SK-N-SH (cell line): Measurements from ENCODE around the gene ACAT2. TPM values are rescaled to one million over a fixed set of nuclear protein-coding genes. Genes with fewer than 3 reads are reported as not detected.

Experiments used
- CTCF ChIA-PET: fragments of 300-600, 350-600 bp; formaldehyde crosslinking; extraction: SDS; loops from one replicate; lab custom pipeline; 2021; lab: Yijun Ruan, JAX
- POLR2A ChIA-PET: fragments of 350-600 bp; sonication (Branson Sonifier 250); formaldehyde crosslinking; extraction: SDS; loops from one replicate; lab custom pipeline; 2020; ENCODE audit warnings: antibody characterized with exemption, inconsistent platforms; lab: Yijun Ruan, JAX
- DNase-seq: peaks from one replicate; pipeline ENCODE4 v3.0.0; 2012
- H2AFZ ChIP-seq: fragments of 200-600 bp; sonication (generic); 2 replicates; pipeline ENCODE4 v1.8.1; 2016; ENCODE audit warnings: antibody characterized with exemption, mild to moderate bottlenecking, low read depth
- H3F3A ChIP-seq: fragments of 200-600 bp; sonication (generic); replicated peaks from 2 replicates; pipeline ENCODE3; 2016; ENCODE audit warnings: antibody characterized with exemption, mild to moderate bottlenecking; ENCODE audit not compliant: insufficient read depth
- H3K27ac ChIP-seq, 2 experiments: fragments of 200-500 bp in 1 of 2; fragments of 200-600 bp in 1 of 2; sonication (Bioruptor generic) in 1 of 2; sonication (generic), shearing (Covaris generic) in 1 of 2; 2 replicates each; pipeline versions ENCODE4 v1.5.1 to v1.6.1; 2014 to 2016; ENCODE audit warnings: low read depth in 2 of 2, inconsistent platforms in 1 of 2, low read length in 1 of 2, mild to moderate bottlenecking in 1 of 2, mixed read lengths in 1 of 2
- H3K27me3 ChIP-seq: fragments of 200-600 bp; sonication (generic), shearing (Covaris generic); 2 replicates; pipeline ENCODE4 v1.6.1; 2016; ENCODE audit warnings: mixed run types; ENCODE audit not compliant: insufficient read depth
- H3K36me3 ChIP-seq, 2 experiments: fragments of 200-500 bp in 1 of 2; fragments of 200-600 bp in 1 of 2; sonication (Bioruptor generic) in 1 of 2; sonication (generic) in 1 of 2; replicated peaks in 1 of 2; 2 replicates each; pipeline versions ENCODE3 to v1.5.1; 2014 to 2016; ENCODE audit warnings: low read length in 1 of 2, mild to moderate bottlenecking in 1 of 2; ENCODE audit not compliant: insufficient read depth in 2 of 2, control insufficient read depth in 1 of 2
- H3K4me1 ChIP-seq, 2 experiments: fragments of 200-500 bp in 1 of 2; fragments of 200-600 bp in 1 of 2; sonication (Bioruptor generic) in 1 of 2; sonication (generic), shearing (Covaris generic) in 1 of 2; 2 replicates each; pipeline versions ENCODE4 v1.5.1 to v1.6.1; 2014 to 2016; ENCODE audit warnings: low read depth in 1 of 2, low read length in 1 of 2, mixed run types in 1 of 2; ENCODE audit not compliant: insufficient read depth in 2 of 2, control insufficient read depth in 1 of 2
- H3K4me2 ChIP-seq: fragments of 200-600 bp; sonication (generic), shearing (Covaris generic); 2 replicates; pipeline ENCODE4 v1.6.1; 2017; ENCODE audit warnings: mixed run types
- H3K4me3 ChIP-seq, 2 experiments: fragments of 200-500 bp in 1 of 2; fragments of 200-600 bp in 1 of 2; sonication (Bioruptor generic) in 1 of 2; sonication (generic), shearing (Covaris generic) in 1 of 2; 2 replicates each; pipeline versions ENCODE4 v1.5.1 to v1.8.1; 2014 to 2016; ENCODE audit warnings: low read depth in 2 of 2, inconsistent platforms in 1 of 2, low read length in 1 of 2, mild to moderate bottlenecking in 1 of 2, mixed read lengths in 1 of 2, moderate library complexity in 1 of 2
- H3K79me2 ChIP-seq: fragments of 200-600 bp; sonication (generic); 2 replicates; pipeline ENCODE4 v1.8.1; 2017; ENCODE audit warnings: mild to moderate bottlenecking; ENCODE audit not compliant: insufficient read depth
- H3K9ac ChIP-seq: fragments of 200-600 bp; sonication (generic); 2 replicates; pipeline ENCODE4 v1.6.1; 2017; ENCODE audit warnings: mixed run types
- H3K9me2 ChIP-seq: fragments of 200-600 bp; sonication (generic); 2 replicates; pipeline ENCODE4 v1.6.1; 2017; ENCODE audit warnings: mixed run types
- H3K9me3 ChIP-seq: fragments of 200-600 bp; sonication (generic); 2 replicates; pipeline ENCODE4 v1.6.1; 2017; ENCODE audit warnings: mixed run types, mild to moderate bottlenecking, moderate library complexity
- H4K20me1 ChIP-seq: fragments of 200-600 bp; sonication (generic); 2 replicates; pipeline ENCODE4 v1.6.1; 2017; ENCODE audit warnings: mild to moderate bottlenecking, mixed run types; ENCODE audit not compliant: insufficient read depth
- CHD2 ChIP-seq: fragments of 150-350 bp; IDR thresholded peaks from 2 replicates; pipeline ENCODE4 v1.6.1; 2018; ENCODE audit warnings: low read length; ENCODE audit not compliant: partially characterized antibody
- CTCF ChIP-seq: fragments of 200-600 bp; sonication (generic); IDR thresholded peaks from 2 replicates; pipeline ENCODE4 v1.6.1; 2017; ENCODE audit warnings: antibody characterized with exemption, mild to moderate bottlenecking, moderate library complexity
- ELF1 ChIP-seq: IDR thresholded peaks from 2 replicates; pipeline ENCODE4 v1.4.0; 2012
- FOSL2 ChIP-seq: IDR thresholded peaks from 2 replicates; pipeline ENCODE4 v1.4.0; 2012; ENCODE audit warnings: low read depth, mild to moderate bottlenecking, moderate library complexity, borderline replicate concordance
- FOXJ3 ChIP-seq: sonication (generic); formaldehyde crosslinking; IDR thresholded peaks from 2 replicates; pipeline ENCODE4 v1.5.1; 2020; ENCODE audit warnings: mild to moderate bottlenecking, missing genetic modification reagents
- FOXM1 ChIP-seq: IDR thresholded peaks from 2 replicates; pipeline ENCODE4 v1.4.0; 2012; ENCODE audit warnings: low read depth, mild to moderate bottlenecking
- MAX ChIP-seq: IDR thresholded peaks from 2 replicates; pipeline ENCODE4 v1.4.0; 2012; ENCODE audit warnings: low read depth
- MEF2A ChIP-seq: IDR thresholded peaks from 2 replicates; pipeline ENCODE4 v1.4.0; 2012; ENCODE audit warnings: low read depth, borderline replicate concordance
- NRF1 ChIP-seq: IDR thresholded peaks from 2 replicates; pipeline ENCODE4 v1.6.1; 2012; ENCODE audit warnings: low read depth, mild to moderate bottlenecking, low read length
- POLR2AphosphoS5 ChIP-seq: IDR thresholded peaks from 2 replicates; pipeline ENCODE4 v1.6.1; 2012; ENCODE audit warnings: low read depth, low read length
- RCOR1 ChIP-seq: fragments of 150-350 bp; IDR thresholded peaks from 2 replicates; pipeline ENCODE4 v1.6.1; 2017; ENCODE audit warnings: antibody characterized with exemption, low read length
- REST ChIP-seq: IDR thresholded peaks from 2 replicates; pipeline ENCODE4 v1.6.1; 2012; ENCODE audit warnings: mild to moderate bottlenecking, low read depth, low read length, moderate library complexity
- RXRA ChIP-seq: IDR thresholded peaks from 2 replicates; pipeline ENCODE4 v1.4.0; 2012; ENCODE audit warnings: low read depth, mild to moderate bottlenecking, borderline replicate concordance
- SIN3A ChIP-seq: IDR thresholded peaks from 2 replicates; pipeline ENCODE4 v1.6.1; 2012; ENCODE audit warnings: low read depth, mild to moderate bottlenecking, low read length, moderate library complexity, borderline replicate concordance
- TAF1 ChIP-seq: IDR thresholded peaks from 2 replicates; pipeline ENCODE4 v1.6.1; 2012; ENCODE audit warnings: low read depth, mild to moderate bottlenecking, low read length, moderate library complexity, borderline replicate concordance
- TCF12 ChIP-seq: IDR thresholded peaks from 2 replicates; pipeline ENCODE4 v1.4.0; 2012
- TEAD4 ChIP-seq: IDR thresholded peaks from 2 replicates; pipeline ENCODE4 v1.4.0; 2012; ENCODE audit warnings: mild to moderate bottlenecking, borderline replicate concordance; ENCODE audit not compliant: insufficient read depth
- USF1 ChIP-seq: IDR thresholded peaks from 2 replicates; pipeline ENCODE4 v1.4.0; 2012; ENCODE audit warnings: low read depth, borderline replicate concordance
- ZBTB33 ChIP-seq: IDR thresholded peaks from 2 replicates; pipeline ENCODE4 v1.4.0; 2012; ENCODE audit warnings: low read depth, borderline replicate concordance
- WGBS: methylation state at CpG from one replicate; pipeline ENCODE4 v1.1.6; 2017; ENCODE audit warnings: low lambda C conversion rate; 5-methylcytosine and 5-hydroxymethylcytosine counted together
- polyA plus RNA-seq, 3 experiments: library from polyadenylated mRNA; depleted of rRNA; stranded (reverse); fragments of >200 nt; gene quantifications; 2 replicates each; pipeline ENCODE4 v1.2.3, GENCODE V29; 2012

ACAT2 gene
- polyA plus RNA-seq, 1 of the 3 experiments (the other 2 are of a cell fraction): 13.1 TPM

- DNase-seq: no peak
- H3K4me2 ChIP-seq: no peak overlapping the region
- peaks cover 54% of the 10 kb centered on the region for H3F3A ChIP-seq
- 95% methylated on average over 11 of the region's 15 CpGs for WGBS
- ChIA-PET POLR2A (no interaction called here), CTCF (no interaction called here)
- no peak overlapping the region for H3K4me3 ChIP-seq
- peaks cover 0 to 6% of the 10 kb centered on the region in 2 experiments; a peak in 1 of 4 replicates for H3K4me1 ChIP-seq
- no peak overlapping the region for H3K9ac ChIP-seq
- H2AFZ ChIP-seq: no peak overlapping the region
- peaks cover 72 to 80% of the 10 kb centered on the region in 2 experiments for H3K36me3 ChIP-seq
- no peaks in the 10 kb centered on the region for H4K20me1 ChIP-seq
- no peak overlapping the region; a peak in 1 of 4 replicates for H3K27ac ChIP-seq
- no peak for TF ChIP-seq USF1
- TF ChIP-seq NRF1: no peak
- no peak for TF ChIP-seq CTCF
- no peak for TF ChIP-seq RXRA
- TF ChIP-seq RCOR1: no peak
- TF ChIP-seq TCF12: no peak
- TF ChIP-seq MAX: no peak
- TF ChIP-seq FOXJ3 (CRISPR knock-in tag): no peak
- no peak for TF ChIP-seq TEAD4
- no peak for TF ChIP-seq REST
- no peak for TF ChIP-seq SIN3A
- TF ChIP-seq FOSL2: no peak
- TF ChIP-seq FOXM1: no peak
- no peak for TF ChIP-seq TAF1
- TF ChIP-seq CHD2: no peak
- no peak for TF ChIP-seq MEF2A
- TF ChIP-seq POLR2AphosphoS5: no peak
- no peak for TF ChIP-seq ZBTB33
- no peak for TF ChIP-seq ELF1
- H3K79me2 ChIP-seq: peaks cover 55% of the 10 kb centered on the region
- H3K9me2 ChIP-seq: no peaks in the 10 kb centered on the region
- no peaks in the 10 kb centered on the region for H3K27me3 ChIP-seq
- H3K9me3 ChIP-seq: no peaks in the 10 kb centered on the region
These were observed 6.6 kb upstream of the ACAT2 start for GRCh38 chr6:159754959-159755914.
